HG02840 (cell line): ENCODE results near the gene OR5K1.

Experiments
- ATAC-seq: cut with Tn5 transposase; IDR thresholded peaks from one replicate; pipeline ENCODE4 v1.9.1; 2021; ENCODE audit warnings: mild to moderate bottlenecking, moderate library complexity, moderate number of reproducible peaks; ENCODE audit not compliant: unreplicated experiment, low FRiP score

The OR5K1 gene

GRCh38 chr3:98462901-98463300, at the start of gene OR5K1:
Gene OR5K1, plus strand, starts transcription at chr3:98463201. Its CDS starts 6,376 bp downstream, at chr3:98469577.
- no peak for ATAC-seq

- no peak for ATAC-seq
Observed at GRCh38 chr3:98432575-98432974, 30.4 kb upstream of the OR5K1 start.

GRCh38 chr3:98433764-98434163, 29.2 kb upstream of the OR5K1 start:
- no peak for ATAC-seq

- ATAC-seq: no peak
Observed at GRCh38 chr3:98434412-98434811, 28.6 kb upstream of the OR5K1 start.

- ATAC-seq: no peak
Observed at GRCh38 chr3:98440283-98440682, 22.7 kb upstream of the OR5K1 start.

- ATAC-seq: peak; percentile 84
Observed at GRCh38 chr3:98445949-98446406, 17.0 kb upstream of the OR5K1 start.

GRCh38 chr3:98449606-98450193, 13.3 kb upstream of the OR5K1 start:
- no peak for ATAC-seq

GRCh38 chr3:98450372-98450771, 12.6 kb upstream of the OR5K1 start:
- no peak for ATAC-seq

- no peak for ATAC-seq
Observed at GRCh38 chr3:98453827-98454226, 9.2 kb upstream of the OR5K1 start.

- ATAC-seq: no peak
Observed at GRCh38 chr3:98454929-98455328, 8.1 kb upstream of the OR5K1 start.

- ATAC-seq: no peak
Observed at GRCh38 chr3:98457543-98457942, 5.5 kb upstream of the OR5K1 start.

GRCh38 chr3:98460220-98460619, 2.8 kb upstream of the OR5K1 start:
- no peak for ATAC-seq

- ATAC-seq: no peak
Observed at GRCh38 chr3:98482717-98483482, 19.9 kb downstream of the OR5K1 start.

- ATAC-seq: no peak
Observed at GRCh38 chr3:98483626-98484025, 20.6 kb downstream of the OR5K1 start.

GRCh38 chr3:98497381-98497780, 34.4 kb downstream of the OR5K1 start, which contains the start of gene OR5K2:
Gene OR5K2, plus strand, starts transcription at chr3:98497681. Its CDS starts 0 bp downstream, at chr3:98497681.
- no peak for ATAC-seq

- no peak for ATAC-seq
Observed at GRCh38 chr3:98500019-98500418, 37.0 kb downstream of the OR5K1 start.

GRCh38 chr3:98501270-98501669, 38.3 kb downstream of the OR5K1 start:
- no peak for ATAC-seq

GRCh38 chr3:98501863-98502576, 39.0 kb downstream of the OR5K1 start:
- no peak for ATAC-seq

- no peak for ATAC-seq
Observed at GRCh38 chr3:98504539-98504938, 41.5 kb downstream of the OR5K1 start.

- no peak for ATAC-seq
Observed at GRCh38 chr3:98508582-98508981, 45.6 kb downstream of the OR5K1 start.

- no peak for ATAC-seq
Observed at GRCh38 chr3:98512576-98512975, 49.6 kb downstream of the OR5K1 start.
